Stimulated activated naive B cell treated with anti-CD40 and anti-IgM and Interleukin-4, amounts not matched to agents 10 μg/mL and 1 μg/mL and 100 μg/mL, for 72 hours (primary cell): ENCODE measurements around the gene TMEM250.

ENCODE experiments used
- ATAC-seq, 2 donors: fragments of 150-1000 bp; cut with Tn5 transposase; replicated peaks; 2 replicates each; pipeline ENCODE4 v1.10.0; 2021; ENCODE audit warnings: moderate library complexity in 1 of 2
- DNase-seq: peaks from one replicate; pipeline ENCODE4 v3.0.0; 2021
- H3K27ac Mint-ChIP-seq: one replicate; pipeline ENCODE4 v1.8.0; 2022; ENCODE audit warnings: mild to moderate bottlenecking, mixed read lengths
- H3K27me3 Mint-ChIP-seq, 2 donors: one replicate each; pipeline ENCODE4 v1.8.0; 2022; ENCODE audit warnings: mixed read lengths in 2 of 2
- H3K36me3 Mint-ChIP-seq, 2 donors: one replicate each; pipeline ENCODE4 v1.8.0; 2022; ENCODE audit warnings: mixed read lengths in 2 of 2, mild to moderate bottlenecking in 1 of 2
- H3K4me1 Mint-ChIP-seq, 2 donors: one replicate each; pipeline ENCODE4 v1.8.0; 2022; ENCODE audit warnings: mixed read lengths in 2 of 2, mild to moderate bottlenecking in 1 of 2
- H3K4me3 Mint-ChIP-seq, 2 donors: one replicate each; pipeline ENCODE4 v1.8.0; 2022; ENCODE audit warnings: mild to moderate bottlenecking in 2 of 2, mixed read lengths in 2 of 2, moderate library complexity in 1 of 2
- H3K9me3 Mint-ChIP-seq, 2 donors: one replicate each; pipeline ENCODE4 v1.8.0; 2022; ENCODE audit warnings: mixed read lengths in 2 of 2, mild to moderate bottlenecking in 1 of 2

The TMEM250 gene

DNA sequence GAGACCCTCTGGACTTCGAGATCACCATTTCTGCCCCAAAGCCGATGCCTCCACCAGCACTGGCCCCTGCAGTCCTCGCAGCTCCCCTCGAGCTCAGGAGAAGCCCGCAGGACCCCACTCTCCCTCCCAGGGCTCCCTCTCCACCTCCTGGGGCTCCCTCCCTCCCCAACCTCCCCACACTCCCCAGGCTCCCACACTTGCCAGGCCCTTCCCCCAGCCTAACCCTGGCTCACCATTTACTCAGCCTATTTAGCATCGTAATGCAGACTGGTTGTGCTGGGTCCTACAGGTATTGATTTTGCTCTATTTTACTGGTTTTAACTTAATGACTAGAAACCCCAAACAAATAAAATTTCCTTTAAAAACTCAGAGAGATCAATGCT, 23.7 kb upstream of the TMEM250 start:
- ATAC-seq, result no peak
- Mint-ChIP-seq H3K36me3 (no peaks in the 10 kb centered on the region), H3K27me3 (peaks cover 31 to 61% of the 10 kb centered on the region in 2 donors)

DNA sequence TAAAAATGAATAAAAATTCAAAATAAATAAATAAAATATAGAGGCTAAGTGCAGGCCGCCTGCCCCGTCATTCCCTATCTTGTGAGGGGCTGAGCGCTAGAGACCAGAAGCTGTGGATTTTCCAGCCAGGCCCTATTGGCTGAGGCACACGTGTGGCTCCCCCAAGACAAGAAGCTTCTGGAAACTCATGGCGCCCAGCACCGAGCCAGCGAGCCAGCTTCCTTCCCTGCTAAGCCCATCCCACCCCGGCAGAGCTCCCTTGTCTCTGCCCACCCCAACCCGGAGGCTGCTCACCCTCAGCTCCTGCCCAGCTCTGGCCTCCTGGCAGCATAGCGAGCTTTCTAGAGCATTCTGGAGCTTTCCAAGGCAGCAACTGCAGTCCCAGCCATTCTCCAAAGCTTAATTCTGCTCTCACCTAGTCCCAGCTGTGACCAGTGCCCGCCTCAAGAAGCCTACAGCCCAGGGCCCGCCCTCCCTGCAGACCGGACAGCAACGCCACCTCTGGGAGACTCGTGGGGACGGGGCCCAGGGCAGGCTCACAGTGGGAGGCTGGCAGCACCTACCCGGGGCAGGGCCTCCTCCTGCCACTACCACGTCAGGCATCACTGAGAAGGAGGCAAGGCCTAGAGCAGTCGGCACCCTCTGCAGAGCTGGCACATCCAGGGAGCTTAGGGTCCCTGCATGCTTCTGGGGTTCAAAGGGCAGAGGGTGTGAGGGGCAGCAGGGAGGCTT, 23.2 kb upstream of the TMEM250 start:
- no peak overlapping the region for H3K27ac Mint-ChIP-seq
- H3K9me3 Mint-ChIP-seq, result no peaks in the 10 kb centered on the region
- DNase-seq, result no peak
- no peaks in the 10 kb centered on the region for H3K36me3 Mint-ChIP-seq
- H3K4me1 Mint-ChIP-seq, result no peaks in the 10 kb centered on the region
- H3K4me3 Mint-ChIP-seq, result no peak overlapping the region
- H3K27me3 Mint-ChIP-seq, result peaks cover 36 to 61% of the 10 kb centered on the region in 2 donors
- ATAC-seq, result no peak

More for the DNA sequence above, 23.7 kb upstream of the TMEM250 start:
- Mint-ChIP-seq H3K27ac (no peak overlapping the region), H3K9me3 (no peaks in the 10 kb centered on the region), H3K4me1 (no peaks in the 10 kb centered on the region), H3K4me3 (no peak overlapping the region)
- no peak for DNase-seq

DNA sequence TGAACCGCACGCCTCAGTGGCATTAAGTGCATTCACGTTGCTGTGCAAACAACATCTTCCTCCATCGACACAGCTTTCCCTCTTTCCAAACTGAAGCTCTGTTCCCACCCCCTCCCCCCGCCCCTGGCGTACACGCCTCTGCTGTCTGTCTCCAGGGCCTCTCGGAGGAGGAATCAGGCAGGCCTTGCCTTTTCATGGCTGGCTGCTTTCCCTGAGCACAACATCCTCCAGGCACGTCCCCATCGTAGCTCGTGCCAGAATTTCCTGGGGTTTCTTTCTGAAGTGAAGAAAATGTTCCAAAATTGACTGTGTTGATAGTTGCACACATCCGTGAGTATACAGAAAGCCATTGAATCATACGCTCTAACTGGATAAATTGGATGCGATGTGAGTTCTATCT, 22.3 kb upstream of the TMEM250 start:
- H3K4me3 Mint-ChIP-seq, result no peak overlapping the region
- peaks cover 35 to 61% of the 10 kb centered on the region in 2 donors for H3K27me3 Mint-ChIP-seq
- no peaks in the 10 kb centered on the region for H3K36me3 Mint-ChIP-seq
- no peaks in the 10 kb centered on the region for H3K4me1 Mint-ChIP-seq
- no peak for ATAC-seq
- no peaks in the 10 kb centered on the region for H3K9me3 Mint-ChIP-seq
- DNase-seq, result no peak
- no peak overlapping the region for H3K27ac Mint-ChIP-seq

DNA sequence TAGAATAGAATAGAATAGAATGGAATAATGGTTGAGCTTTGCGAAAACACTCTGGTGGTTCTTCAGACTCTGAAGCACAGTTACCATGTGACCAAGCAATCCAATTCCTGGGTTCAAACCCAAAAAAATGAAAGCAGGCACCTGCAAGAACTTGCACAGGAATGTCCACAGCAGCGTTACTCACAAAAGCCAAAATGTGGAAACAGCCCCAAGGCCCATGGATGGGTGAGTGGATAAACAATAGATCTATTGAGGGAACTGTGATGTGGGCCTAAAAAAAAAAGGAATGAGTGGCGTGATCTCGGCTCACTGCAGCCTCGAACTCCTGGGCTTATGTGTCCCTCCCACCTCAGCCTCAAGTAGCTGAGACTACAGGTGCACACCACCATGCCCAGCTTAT, 21.4 kb upstream of the TMEM250 start:
- H3K4me1 Mint-ChIP-seq, result no peaks in the 10 kb centered on the region
- no peak for ATAC-seq
- no peak for DNase-seq
- no peak overlapping the region for H3K27ac Mint-ChIP-seq
- no peaks in the 10 kb centered on the region for H3K9me3 Mint-ChIP-seq
- peaks cover 32 to 59% of the 10 kb centered on the region in 2 donors for H3K27me3 Mint-ChIP-seq
- no peak overlapping the region for H3K4me3 Mint-ChIP-seq
- H3K36me3 Mint-ChIP-seq, result no peaks in the 10 kb centered on the region

DNA sequence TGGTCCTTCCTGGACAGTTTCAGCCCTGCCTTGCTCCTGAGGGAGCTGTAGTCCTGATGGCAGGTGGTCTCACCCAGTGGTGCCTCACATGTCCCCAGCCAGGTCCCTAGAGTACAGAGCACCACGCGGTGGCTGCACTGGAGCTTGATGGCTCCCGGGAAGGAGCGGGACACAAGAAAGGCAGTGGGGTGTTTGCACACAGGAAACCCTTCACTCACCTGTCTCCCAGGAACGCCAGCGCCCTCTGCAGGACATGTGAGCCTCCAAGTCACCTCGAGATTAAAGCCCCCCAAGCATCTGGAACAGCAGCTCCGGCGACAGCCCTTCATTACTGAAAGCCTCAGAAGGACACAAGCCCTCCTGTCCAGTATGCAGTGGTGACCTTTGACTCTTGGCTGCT, 19.9 kb upstream of the TMEM250 start:
- Mint-ChIP-seq H3K27me3 (peaks cover 36 to 59% of the 10 kb centered on the region in 2 donors), H3K27ac (no peak overlapping the region), H3K4me3 (no peak overlapping the region), H3K36me3 (peaks cover 0 to 2% of the 10 kb centered on the region in 2 donors), H3K4me1 (peaks cover 4 to 7% of the 10 kb centered on the region in 2 donors), H3K9me3 (no peaks in the 10 kb centered on the region)
- no peak for ATAC-seq
- no peak for DNase-seq

DNA sequence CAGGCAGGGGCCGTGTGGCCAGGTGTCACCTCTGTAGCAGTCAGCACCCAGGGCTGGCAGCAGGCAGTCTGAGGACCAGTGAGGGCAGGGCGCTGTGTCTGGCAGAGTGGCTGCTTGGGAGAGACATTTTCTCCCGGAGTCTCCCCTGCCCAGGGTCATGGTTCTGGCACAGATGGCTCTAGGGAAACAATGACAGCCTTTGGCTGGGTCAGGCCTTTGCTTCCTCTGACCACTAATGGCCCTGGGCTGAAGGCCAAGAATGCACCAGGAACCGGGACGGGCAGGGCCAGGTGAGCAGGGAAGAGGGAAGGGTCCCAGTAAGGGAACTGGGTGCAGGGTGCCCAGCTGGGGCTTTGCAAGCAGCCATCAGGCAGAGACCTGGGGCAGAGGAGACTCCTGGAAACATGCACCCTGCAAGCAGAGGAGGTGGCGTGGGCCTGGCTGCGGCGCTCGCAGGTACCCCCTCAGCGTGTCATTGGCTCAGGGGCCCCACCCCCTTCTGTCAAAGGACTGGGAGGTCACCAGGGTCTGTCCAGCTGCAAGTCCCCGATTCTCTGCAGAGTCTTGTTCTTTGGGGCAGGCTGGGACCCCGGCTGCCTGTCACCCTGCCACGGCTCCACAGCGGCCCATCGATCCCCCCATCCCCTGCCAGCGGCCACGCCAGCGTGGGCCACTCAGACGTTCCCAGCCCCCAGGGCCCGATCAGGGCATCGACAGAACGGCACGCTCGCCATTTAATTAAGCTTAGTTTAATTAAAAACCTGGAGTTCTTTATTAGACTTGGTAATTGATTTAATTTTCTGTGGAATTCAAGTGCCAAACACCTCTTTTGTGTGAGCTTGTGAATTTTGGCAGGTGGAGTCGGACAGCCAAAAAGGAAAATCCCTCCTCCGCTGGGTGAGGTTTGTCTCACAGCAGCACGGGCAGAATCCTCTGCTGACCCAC, 18.9 kb upstream of the TMEM250 start:
- H3K36me3 Mint-ChIP-seq, result peaks cover 0 to 2% of the 10 kb centered on the region in 2 donors
- peaks cover 7 to 11% of the 10 kb centered on the region in 2 donors for H3K4me1 Mint-ChIP-seq
- H3K9me3 Mint-ChIP-seq, result no peaks in the 10 kb centered on the region
- no peak for DNase-seq
- peaks cover 41 to 60% of the 10 kb centered on the region in 2 donors for H3K27me3 Mint-ChIP-seq
- no peak overlapping the region for H3K27ac Mint-ChIP-seq
- no peak overlapping the region for H3K4me3 Mint-ChIP-seq
- ATAC-seq, result no peak

DNA sequence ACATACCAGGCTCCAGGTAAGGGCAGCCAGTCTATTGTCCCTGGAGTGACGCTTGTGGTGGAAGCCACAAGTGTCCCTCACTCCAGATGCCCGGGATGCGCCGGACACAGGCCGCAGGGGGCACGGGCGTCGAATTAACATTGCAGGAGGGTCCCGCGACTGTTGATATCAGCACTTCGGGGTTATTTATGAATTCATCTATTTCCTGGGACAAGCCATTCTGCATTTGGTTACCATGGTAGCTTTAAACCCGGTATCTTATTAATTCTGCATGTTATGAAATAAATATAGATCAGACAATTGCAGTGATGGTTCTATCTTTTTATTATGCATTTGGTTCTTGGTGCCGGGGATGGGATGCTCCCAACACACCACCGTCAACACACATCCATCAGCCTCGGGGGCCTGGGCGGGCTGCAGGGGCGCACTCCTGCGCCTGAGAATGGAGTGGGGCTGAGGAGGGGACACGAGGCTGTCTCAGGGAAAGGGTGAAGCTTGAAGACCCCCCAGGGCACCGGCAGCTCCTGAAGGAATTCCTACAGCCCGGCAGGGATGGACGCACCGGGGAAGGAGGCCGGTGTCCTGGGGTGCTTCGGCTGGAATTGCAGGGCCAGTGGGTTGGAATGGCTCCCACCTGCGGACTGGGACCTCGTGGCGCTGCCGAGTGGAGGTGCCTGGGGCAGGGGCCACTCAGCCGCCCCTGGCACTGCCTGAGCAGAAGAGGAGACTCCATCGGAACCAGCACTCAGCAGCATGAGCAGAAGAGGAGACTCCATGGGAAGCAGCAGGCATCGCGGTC, 17.7 kb upstream of the TMEM250 start:
- ATAC-seq (no peak), DNase-seq (no peak)
- Mint-ChIP-seq H3K36me3 (peaks cover 0 to 2% of the 10 kb centered on the region in 2 donors), H3K9me3 (no peaks in the 10 kb centered on the region), H3K27ac (no peak overlapping the region), H3K4me1 (peaks cover 8 to 11% of the 10 kb centered on the region in 2 donors), H3K27me3 (peaks cover 50 to 69% of the 10 kb centered on the region in 2 donors), H3K4me3 (no peak overlapping the region)

DNA sequence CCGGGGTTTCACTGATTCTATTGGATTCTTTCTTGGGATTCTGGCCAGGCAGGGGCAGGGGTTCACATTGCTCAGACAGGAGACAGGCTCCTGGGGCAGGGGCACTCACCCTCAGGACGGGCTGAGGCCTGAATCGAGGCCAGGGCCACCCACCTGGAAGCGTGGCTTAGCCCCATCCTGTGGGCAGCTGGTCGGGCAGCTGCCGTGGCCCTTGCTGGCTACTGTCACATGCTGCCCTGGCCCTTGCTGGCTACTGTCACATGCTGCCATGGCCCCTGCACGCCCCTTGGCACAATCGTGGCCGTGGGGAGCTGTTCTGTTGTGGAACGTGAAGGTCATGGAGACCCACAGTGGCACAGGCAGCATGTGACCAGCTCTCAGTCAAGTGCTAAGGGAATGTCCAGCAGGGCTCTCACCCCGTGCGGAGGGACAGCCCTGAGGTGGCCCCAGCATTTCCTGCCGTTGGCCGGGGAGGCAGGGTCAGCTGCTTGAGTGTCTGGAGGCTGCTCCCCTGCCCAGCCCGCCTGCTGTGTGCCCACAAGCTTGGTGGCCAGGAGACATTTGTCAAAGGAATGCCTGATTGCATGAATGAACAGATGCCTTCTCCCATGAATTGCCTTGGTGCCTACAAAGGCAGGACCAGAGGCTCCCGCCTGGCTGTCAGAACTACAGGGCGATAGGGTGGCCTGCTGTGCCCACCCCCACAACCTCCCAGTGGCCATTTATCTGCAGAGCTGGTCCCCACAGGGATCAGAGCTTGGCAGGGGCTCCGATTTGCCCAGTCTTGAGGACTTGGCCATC, 16.9 kb upstream of the TMEM250 start:
- H3K36me3 Mint-ChIP-seq, result peaks cover 0 to 2% of the 10 kb centered on the region in 2 donors
- DNase-seq (no peak), ATAC-seq (no peak)
- no peaks in the 10 kb centered on the region for H3K9me3 Mint-ChIP-seq
- H3K4me1 Mint-ChIP-seq, result peaks cover 8 to 11% of the 10 kb centered on the region in 2 donors
- H3K4me3 Mint-ChIP-seq, result no peak overlapping the region
- peaks cover 57 to 69% of the 10 kb centered on the region in 2 donors for H3K27me3 Mint-ChIP-seq
- H3K27ac Mint-ChIP-seq, result no peak overlapping the region

DNA sequence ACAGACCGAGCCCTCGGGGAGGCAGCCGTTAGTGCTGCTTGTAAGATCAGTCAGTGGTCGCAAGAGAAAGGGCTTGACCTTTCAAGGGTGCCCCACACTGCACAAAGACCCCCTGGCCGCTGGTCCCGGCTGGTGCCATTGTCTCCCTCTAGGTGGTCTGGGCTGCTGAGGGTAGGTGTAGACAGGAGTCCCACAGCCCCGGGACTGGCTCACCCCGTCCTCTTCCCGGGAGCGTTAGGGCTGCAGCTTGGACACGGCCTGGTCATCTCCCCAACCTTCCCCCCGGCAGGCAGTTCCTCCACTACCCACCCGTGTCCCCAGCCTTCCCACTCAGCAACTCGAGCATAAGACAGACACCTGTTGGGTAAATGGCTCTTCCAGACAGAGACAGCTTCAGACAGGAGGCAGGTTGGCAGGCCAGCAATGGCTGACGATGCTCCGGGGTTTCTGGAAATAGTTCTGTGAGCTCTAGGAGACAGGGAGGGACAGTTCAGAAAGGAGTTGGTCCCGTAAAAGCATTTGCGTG, 15.3 kb upstream of the TMEM250 start:
- Mint-ChIP-seq H3K36me3 (peaks cover 0 to 2% of the 10 kb centered on the region in 2 donors), H3K27ac (no peak overlapping the region)
- ATAC-seq, result peak in 1 of 2 donors; percentile 14

DNA sequence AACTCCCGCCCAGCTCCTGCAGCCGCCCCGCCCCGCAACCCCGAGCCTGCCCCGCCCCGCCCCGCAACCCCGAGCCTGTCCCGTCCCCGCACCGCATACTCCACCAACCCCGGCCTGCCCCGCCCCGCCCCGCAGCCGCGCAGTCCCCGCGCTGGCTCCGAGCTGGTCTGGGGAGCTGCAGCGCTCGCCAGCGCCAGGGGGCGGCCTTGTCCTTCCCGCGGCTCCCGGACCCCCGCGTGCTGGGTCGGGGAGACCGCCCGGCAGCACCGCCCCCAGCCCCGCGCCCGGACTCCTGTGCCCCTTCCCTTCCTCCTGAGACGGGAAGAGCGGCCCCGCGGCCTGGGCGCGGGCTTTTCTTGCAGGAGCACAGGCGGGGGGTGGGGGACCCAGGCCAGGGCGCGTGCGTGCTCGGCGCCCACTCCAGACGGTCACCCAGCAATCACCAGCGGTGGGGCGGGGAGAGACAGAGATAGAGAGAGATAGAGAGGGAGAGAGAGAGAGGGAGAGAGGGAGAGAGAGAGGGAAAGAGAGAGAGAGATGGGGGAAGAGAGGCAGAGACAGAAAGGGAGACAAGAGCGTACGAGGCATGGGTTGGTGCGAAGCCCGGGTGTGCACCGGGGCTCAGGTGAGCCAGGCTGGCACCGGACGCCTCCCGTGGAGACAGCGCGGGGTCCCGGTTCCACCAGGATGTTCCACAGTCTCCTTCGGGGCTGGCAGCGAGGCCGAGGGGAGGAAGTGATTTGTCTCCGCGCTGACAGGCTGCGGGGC, 14.7 kb upstream of the TMEM250 start:
- H3K27ac Mint-ChIP-seq, result no peak overlapping the region
- peak overlapping the region; percentile 46 to 51 for H3K4me3 Mint-ChIP-seq
- H3K36me3 Mint-ChIP-seq, result peaks cover 0 to 2% of the 10 kb centered on the region in 2 donors
- peaks cover 71 to 84% of the 10 kb centered on the region in 2 donors for H3K27me3 Mint-ChIP-seq
- H3K4me1 Mint-ChIP-seq, result peaks cover 8 to 11% of the 10 kb centered on the region in 2 donors
- no peaks in the 10 kb centered on the region for H3K9me3 Mint-ChIP-seq
- peak; percentile 78 to 80 for ATAC-seq
- DNase-seq, result no peak

More for the DNA sequence above, 15.3 kb upstream of the TMEM250 start:
- DNase-seq, result no peak
- Mint-ChIP-seq H3K4me3 (peak overlapping the region in 1 of 2 donors; percentile 23), H3K4me1 (peaks cover 8 to 11% of the 10 kb centered on the region in 2 donors), H3K9me3 (no peaks in the 10 kb centered on the region), H3K27me3 (peaks cover 68 to 84% of the 10 kb centered on the region in 2 donors)

DNA sequence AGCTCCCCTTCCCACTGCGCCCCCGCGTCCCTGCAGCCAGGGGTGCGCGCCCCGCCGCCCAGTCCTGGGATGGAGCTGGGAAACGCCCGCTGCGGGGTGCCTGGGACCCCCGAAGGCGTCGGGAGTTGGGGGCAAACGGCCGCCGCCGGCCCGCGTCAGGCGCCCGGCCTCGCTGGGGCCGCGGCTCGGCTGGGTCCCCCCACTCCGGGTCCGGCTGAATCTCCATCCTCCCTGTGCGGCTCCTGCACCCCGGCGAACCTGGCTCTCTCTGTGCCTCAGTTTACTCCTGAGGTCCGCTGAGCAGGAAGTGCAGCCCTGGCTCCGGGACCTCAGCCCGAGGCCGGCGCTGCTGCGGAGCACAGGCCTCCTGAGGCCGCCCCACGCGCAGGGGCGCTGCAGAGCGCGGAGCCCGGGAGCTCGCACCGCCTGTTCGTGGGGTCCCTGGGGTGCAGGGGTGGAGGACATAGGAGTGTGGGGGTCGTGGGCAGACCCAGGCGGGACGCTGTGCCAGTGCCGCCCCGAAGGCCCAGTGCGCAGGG, 13.9 kb upstream of the TMEM250 start:
- DNase-seq, result no peak
- Mint-ChIP-seq H3K4me3 (peak overlapping the region in 1 of 2 donors; percentile 53), H3K27me3 (peaks cover 74 to 87% of the 10 kb centered on the region in 2 donors)

More for the DNA sequence above, 13.9 kb upstream of the TMEM250 start:
- peak in 1 of 2 donors; percentile 37 for ATAC-seq
- peaks cover 0 to 2% of the 10 kb centered on the region in 2 donors for H3K36me3 Mint-ChIP-seq
- peaks cover 8 to 11% of the 10 kb centered on the region in 2 donors for H3K4me1 Mint-ChIP-seq
- no peaks in the 10 kb centered on the region for H3K9me3 Mint-ChIP-seq
- no peak overlapping the region for H3K27ac Mint-ChIP-seq
